ENCODE data around the gene FXYD1.

The FXYD1 gene

DNA sequence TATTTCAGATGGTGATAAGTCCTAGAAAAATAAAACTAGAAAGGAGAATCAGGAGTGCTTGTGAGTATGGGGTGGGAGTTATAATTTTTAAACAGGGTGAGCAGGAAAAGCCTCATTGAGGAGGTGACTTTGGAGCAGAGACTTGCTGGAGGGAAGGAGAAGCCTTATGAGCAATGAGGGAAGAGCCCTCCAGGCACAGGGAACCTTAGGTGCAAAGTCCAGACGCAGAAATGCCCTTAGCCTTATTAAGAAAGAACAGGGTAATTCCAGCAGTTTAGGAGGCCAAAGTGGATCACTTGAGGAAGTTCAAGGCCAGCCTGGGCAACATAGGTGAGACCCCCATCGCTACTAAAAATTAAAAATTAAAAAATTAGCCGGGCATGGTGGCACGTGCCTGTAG is 44.0 kb upstream of the FXYD1 start:
- POLR2A ChIA-PET (ENCODE audit: low non-redundant PET) = no interaction called here
- CTCF ChIA-PET = no interaction called here
- H3K27ac ChIP-seq = peak overlapping the region; percentile 30
- no peak for DNase-seq (ENCODE audit: low spot score)
- TF ChIP-seq, protein P1, sequence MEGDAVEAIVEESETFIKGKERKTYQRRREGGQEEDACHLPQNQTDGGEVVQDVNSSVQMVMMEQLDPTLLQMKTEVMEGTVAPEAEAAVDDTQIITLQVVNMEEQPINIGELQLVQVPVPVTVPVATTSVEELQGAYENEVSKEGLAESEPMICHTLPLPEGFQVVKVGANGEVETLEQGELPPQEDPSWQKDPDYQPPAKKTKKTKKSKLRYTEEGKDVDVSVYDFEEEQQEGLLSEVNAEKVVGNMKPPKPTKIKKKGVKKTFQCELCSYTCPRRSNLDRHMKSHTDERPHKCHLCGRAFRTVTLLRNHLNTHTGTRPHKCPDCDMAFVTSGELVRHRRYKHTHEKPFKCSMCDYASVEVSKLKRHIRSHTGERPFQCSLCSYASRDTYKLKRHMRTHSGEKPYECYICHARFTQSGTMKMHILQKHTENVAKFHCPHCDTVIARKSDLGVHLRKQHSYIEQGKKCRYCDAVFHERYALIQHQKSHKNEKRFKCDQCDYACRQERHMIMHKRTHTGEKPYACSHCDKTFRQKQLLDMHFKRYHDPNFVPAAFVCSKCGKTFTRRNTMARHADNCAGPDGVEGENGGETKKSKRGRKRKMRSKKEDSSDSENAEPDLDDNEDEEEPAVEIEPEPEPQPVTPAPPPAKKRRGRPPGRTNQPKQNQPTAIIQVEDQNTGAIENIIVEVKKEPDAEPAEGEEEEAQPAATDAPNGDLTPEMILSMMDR (conservative IDR thresholded peaks at IDR 0.05; ENCODE audit: low read depth) = no peak

DNA sequence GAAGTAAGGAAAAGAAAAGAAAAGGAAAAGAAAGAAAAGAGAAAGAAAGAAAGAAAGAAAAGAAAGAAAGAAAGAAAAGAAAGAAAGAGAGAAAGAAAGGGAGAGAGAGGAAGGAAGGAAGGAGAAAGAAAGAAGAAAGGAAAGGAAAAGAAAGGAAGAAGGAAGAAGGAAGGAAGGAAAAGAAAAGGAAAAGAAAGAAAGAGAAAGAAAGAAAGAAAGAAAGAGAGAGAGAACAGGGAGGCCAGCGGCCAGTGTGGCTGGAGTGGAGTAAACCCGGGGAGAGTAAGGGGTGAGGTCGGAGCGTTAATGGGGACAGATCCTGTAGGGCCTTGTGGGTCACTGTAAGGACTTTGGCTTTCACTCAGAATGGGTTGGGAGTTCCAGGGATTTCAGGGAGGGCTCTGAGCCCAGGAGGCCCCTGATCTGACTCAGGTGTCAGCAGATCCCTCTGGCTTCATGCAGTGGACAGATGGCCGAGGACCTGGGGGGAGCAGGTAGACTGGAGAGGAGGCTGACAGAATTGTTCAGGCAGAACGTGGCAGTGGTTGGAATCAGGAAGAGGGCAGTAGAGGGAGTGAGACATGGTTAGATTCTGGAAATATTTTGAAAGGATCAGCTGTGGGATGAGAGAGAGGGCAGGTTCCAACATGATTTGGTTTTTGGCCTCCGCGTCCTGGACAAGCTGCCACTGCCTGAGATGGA is 42.8 kb upstream of the FXYD1 start:
- TF ChIP-seq, protein P1 (conservative IDR thresholded peaks at IDR 0.05; ENCODE audit: low read depth) = no peak
- H3K27ac ChIP-seq = peak overlapping the region; percentile 92
- CTCF ChIA-PET = interaction anchor here (0.5 to 1.4 kb wide), 5 partner anchors 22 to 90 kb away, joined by 3 to 6 read pairs (median 3); partner anchors contain the start of gene LGI4
- peak; percentile 82 for DNase-seq (ENCODE audit: low spot score)
- POLR2A ChIA-PET (ENCODE audit: low non-redundant PET) = no interaction called here

DNA sequence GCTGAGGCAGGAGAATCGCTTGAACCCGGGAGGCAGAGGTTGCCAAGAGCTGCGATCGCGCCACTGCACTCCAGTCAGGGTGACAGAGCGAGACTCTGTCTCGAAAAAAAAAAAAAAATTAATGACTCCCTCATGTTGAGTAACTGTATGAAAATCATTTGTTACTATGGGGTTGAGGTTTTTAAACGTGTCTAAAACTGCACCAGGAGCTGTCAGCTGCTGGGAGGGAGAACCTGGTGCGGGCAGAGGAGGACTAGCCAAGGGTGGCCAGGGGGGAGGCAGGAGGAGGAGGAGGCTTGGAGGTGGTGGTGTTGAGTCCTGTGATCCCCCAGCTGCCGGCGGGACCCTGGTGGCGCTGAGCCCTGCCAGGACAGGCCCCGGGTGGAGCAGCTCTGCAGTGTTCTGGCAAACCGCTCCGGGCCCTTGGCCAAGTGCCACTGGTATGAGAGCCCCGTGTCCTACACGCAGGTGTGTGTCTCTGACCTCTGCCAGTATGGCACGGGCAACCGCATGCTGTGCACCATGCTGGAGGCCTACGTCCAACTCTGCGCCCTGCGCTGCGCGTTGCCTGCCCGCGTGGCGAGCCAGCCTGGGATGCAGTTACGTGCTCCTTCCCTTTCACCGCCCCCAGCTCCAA is 40.1 kb upstream of the FXYD1 start:
- ChIA-PET POLR2A (ENCODE audit: low non-redundant PET) (no interaction called here), CTCF (interaction anchor here (0.6 to 3.1 kb wide), 3 partner anchors 16 to 32 kb away, joined by 3 to 16 read pairs (median 4); partner anchors contain the start of gene FXYD3)
- peak; percentile 59 for DNase-seq (ENCODE audit: low spot score)

DNA sequence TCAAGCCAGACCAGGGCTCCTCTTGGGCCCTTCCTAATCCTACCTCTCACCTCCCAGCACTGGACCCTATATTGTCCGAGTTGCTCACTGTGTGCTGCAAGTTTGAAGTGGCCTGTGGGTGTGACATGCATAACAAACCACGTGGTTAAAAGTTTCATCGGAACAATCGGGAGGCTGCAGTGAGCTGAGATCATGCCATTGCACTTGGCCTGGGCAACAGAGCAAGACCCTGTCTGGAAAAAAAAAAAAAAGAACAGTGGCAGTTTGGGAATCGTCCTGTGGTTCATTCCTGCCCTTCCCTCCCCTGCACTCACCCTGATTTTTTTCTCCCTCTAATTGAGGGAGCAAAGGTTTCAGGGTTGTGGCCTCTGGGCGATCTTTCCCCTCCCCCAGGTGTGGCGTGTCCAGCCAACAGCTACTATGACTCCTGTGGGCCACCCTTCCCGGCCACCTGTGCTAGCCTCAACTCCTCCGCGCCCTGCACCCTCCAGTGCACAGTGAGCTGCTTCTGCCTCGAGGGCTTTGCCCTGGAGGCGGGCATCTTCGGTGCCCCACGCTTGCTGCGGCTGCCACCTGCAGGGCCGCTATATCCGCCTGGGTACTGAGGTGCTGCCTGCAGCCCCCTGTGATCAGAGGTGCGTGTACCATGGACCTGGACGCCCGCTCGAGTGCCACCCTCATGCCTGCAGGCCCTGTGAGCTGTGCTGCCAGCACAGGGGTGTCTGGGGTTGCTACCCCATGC is 39.3 kb upstream of the FXYD1 start:
- no peak for DNase-seq (ENCODE audit: low spot score)
- POLR2A ChIA-PET (ENCODE audit: low non-redundant PET) = no interaction called here
- CTCF ChIA-PET = interaction anchor here (3.1 kb wide), 1 partner anchor 16 kb away, joined by 16 read pairs; the partner anchor contains the start of gene FXYD3
- TF ChIP-seq, protein P1 (conservative IDR thresholded peaks at IDR 0.05; ENCODE audit: low read depth) = no peak
- H3K27ac ChIP-seq = peak overlapping the region; percentile 92

More for the DNA sequence above, 40.1 kb upstream of the FXYD1 start:
- peak overlapping the region; percentile 92 for H3K27ac ChIP-seq
- TF ChIP-seq, protein P1 (conservative IDR thresholded peaks at IDR 0.05; ENCODE audit: low read depth) = no peak

DNA sequence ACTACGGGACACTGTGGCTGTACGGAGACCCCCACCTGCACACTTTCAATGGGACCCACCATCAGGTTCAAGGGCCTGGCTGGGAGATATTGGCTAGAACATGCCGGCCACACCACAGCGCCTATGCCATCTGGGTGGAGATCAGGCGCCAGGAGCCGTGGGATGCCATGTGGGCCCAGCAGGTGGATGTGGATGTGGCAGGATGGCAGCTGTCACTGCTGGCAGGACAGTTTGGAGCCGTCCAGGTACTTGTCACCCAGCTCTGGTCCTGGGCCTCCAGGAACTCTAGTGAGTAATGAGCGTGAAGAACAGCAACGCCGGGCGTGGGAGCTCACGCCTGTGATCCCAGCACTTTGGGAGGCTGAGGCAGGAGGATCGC is 38.7 kb upstream of the FXYD1 start:
- ChIA-PET CTCF (interaction anchor here (0.9 to 3.1 kb wide), 2 partner anchors 10 to 15 kb away, joined by 3 to 16 read pairs; partner anchors contain the start of gene FXYD3), POLR2A (ENCODE audit: low non-redundant PET) (no interaction called here)
- DNase-seq (ENCODE audit: low spot score) = no peak
- TF ChIP-seq, protein P1 (conservative IDR thresholded peaks at IDR 0.05; ENCODE audit: low read depth) = no peak
- peak overlapping the region; percentile 92 for H3K27ac ChIP-seq
